VCaP (cell line): ENCODE measurements around the gene KPNA1.

Experiments
- H3K27ac ChIP-seq: fragments of 450-650 bp; 2 replicates; pipeline ENCODE4 v1.5.1; 2017
- TF ChIP-seq, protein P1 (sequence below): fragments of 450-650 bp; conservative IDR thresholded peaks from 2 replicates; pipeline ENCODE4 v1.5.1; 2017; ENCODE audit warnings: mild to moderate bottlenecking, moderate library complexity

KPNA1 gene

GRCh38 chr3:122514123-122515019 lies at the start of gene KPNA1:
TSS of gene KPNA1 (minus strand) at chr3:122514939. CDS start at chr3:122496565, 18,374 bp downstream.
- peak within 1 kb of the TSS; percentile 91 for H3K27ac ChIP-seq

GRCh38 chr3:122564155-122564912 lies 49.6 kb upstream of the KPNA1 start, which contains the start of the genes DTX3L and PARP9:
TSS of gene DTX3L (plus strand) at chr3:122564338. CDS start at chr3:122564427, 89 bp downstream.
TSS of gene PARP9 (minus strand) at chr3:122564300. CDS start at chr3:122559620, 4,680 bp downstream.
- TF ChIP-seq, protein P1, sequence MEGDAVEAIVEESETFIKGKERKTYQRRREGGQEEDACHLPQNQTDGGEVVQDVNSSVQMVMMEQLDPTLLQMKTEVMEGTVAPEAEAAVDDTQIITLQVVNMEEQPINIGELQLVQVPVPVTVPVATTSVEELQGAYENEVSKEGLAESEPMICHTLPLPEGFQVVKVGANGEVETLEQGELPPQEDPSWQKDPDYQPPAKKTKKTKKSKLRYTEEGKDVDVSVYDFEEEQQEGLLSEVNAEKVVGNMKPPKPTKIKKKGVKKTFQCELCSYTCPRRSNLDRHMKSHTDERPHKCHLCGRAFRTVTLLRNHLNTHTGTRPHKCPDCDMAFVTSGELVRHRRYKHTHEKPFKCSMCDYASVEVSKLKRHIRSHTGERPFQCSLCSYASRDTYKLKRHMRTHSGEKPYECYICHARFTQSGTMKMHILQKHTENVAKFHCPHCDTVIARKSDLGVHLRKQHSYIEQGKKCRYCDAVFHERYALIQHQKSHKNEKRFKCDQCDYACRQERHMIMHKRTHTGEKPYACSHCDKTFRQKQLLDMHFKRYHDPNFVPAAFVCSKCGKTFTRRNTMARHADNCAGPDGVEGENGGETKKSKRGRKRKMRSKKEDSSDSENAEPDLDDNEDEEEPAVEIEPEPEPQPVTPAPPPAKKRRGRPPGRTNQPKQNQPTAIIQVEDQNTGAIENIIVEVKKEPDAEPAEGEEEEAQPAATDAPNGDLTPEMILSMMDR: no peak
- H3K27ac ChIP-seq: peak within 1 kb of the TSS; percentile 96

More at GRCh38 chr3:122514123-122515019, at the start of gene KPNA1:
- TF ChIP-seq, protein P1: no peak

- TF ChIP-seq, protein P1: no peak
- peak overlapping the region; percentile 96 for H3K27ac ChIP-seq
These were observed 48.9 kb upstream of the KPNA1 start for GRCh38 chr3:122563717-122564025.

DNA sequence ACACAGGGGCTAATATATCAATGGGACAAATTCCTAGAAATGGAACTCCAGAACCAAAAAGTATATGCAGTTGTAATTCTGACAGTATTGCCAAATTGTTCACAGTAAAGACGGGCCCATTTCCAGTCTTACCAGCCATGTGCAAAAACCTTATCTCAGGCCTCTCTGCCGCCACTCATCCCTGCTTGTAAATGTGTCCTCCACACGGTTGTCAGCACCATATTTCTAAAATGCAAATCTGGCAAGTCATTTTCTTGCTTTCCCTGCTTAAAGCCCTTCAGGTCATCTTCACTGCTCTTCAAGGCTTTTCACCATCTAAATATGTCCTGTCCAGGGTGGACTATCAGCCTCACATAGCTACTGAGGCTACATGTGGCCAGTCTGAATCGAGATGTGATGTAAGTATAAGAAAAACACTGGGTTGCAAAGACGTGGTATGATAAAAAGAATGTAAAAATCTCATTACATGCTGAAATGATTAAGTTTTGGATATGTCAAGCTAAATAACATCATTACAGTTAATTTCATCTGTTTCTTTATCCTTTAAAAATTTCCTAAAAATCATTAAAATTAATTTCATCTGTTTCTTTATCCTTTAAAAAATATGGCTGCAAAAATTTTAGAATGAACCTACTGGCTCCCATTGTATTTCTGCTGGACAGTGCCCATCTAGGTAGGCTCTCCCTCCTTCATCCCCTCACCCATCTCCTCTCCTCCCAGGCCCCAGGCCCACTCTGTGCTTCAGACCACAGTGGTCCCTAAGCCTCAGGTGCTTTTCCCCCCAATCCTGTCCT lies 48.4 kb upstream of the KPNA1 start:
- TF ChIP-seq, protein P1: no peak
- peak overlapping the region; percentile 96 for H3K27ac ChIP-seq

DNA sequence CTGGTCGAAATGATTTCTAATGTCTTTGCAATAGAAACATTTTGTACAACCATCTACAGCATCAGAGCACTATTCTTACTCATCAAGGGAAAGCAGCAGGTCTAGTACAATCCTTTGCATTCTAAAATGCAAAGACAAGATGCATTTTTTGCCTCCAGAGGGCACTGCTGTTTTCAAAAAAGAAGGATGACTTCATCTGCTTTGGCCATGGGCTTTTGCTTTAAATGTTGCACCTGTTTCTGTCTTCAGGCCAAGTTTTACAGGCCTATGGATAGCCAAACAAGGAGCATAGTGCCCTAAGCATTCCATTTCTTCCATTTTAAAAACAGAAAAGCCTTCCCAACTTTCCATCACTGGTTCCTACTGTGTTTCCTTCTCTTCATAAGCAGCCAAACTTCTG lies 45.9 kb upstream of the KPNA1 start:
- H3K27ac ChIP-seq: 0 out of 2 replicates have a peak overlapping the region, but pooled peaks have one; percentile 19
- TF ChIP-seq, protein P1: peak; percentile 76

GRCh38 chr3:122559906-122560305 lies 45.2 kb upstream of the KPNA1 start:
- no peak overlapping the region for H3K27ac ChIP-seq
- TF ChIP-seq, protein P1: no peak
